ENCODE results near the gene SMIM44. TPM values are rescaled to one million over a fixed set of nuclear protein-coding genes. Genes with fewer than 3 reads are reported as not detected.

Gene SMIM44
- total RNA-seq = not detected

GRCh38 chr19:3483226-3483628, at the start of gene SMIM44:
TSS of gene SMIM44 (minus strand) at chr19:3483441. CDS start at chr19:3483403, 38 bp downstream.

GRCh38 chr19:3505598-3506383, 22.6 kb upstream of the SMIM44 start, which contains the start of gene FZR1:
TSS of gene FZR1 (plus strand) at chr19:3506311. CDS start at chr19:3522990, 16,679 bp downstream.

GRCh38 chr19:3500429-3501101, 17.3 kb upstream of the SMIM44 start, which contains the start of gene DOHH:
TSS of gene DOHH (minus strand) at chr19:3500674. CDS start at chr19:3496814, 3,860 bp downstream.

GRCh38 chr19:3480383-3481091, 2.7 kb downstream of the SMIM44 start, which contains the start of gene SMIM24:
TSS of gene SMIM24 (minus strand) at chr19:3480525. CDS start at chr19:3480463, 62 bp downstream.

Other genes starting within 250 kb of the SMIM44 start
- 10 to 100 TPM; 11.1 to 12.6 TPM for gene NFIC, start 116.9 kb downstream of the SMIM44 start, total RNA-seq
- under 1 TPM in 1 of 2 experiments, not detected in 1; 0.25 TPM for gene SMIM24, start 2.9 kb downstream of the SMIM44 start, total RNA-seq
- 10 to 100 TPM; 10.2 to 10.3 TPM for gene DOHH, start 17.2 kb upstream of the SMIM44 start, total RNA-seq
- 10 to 100 TPM; 69.4 to 71.1 TPM for gene FZR1, start 22.9 kb upstream of the SMIM44 start, total RNA-seq
- gene TEKTIP1, start 55.7 kb upstream of the SMIM44 start, total RNA-seq = 1 to 10 TPM; 5.7 to 6.1 TPM
- gene MFSD12, start 74.1 kb upstream of the SMIM44 start, total RNA-seq = 10 to 100 TPM; 80.6 to 82.9 TPM
- 10 to 100 TPM; 50.4 to 54.3 TPM for gene HMG20B, start 89.5 kb upstream of the SMIM44 start, total RNA-seq
- gene GIPC3, start 102.0 kb upstream of the SMIM44 start, total RNA-seq = 1 to 10 TPM; 2.9 to 3.0 TPM
- gene TBXA2R, start 123.4 kb upstream of the SMIM44 start, total RNA-seq = 1 to 10 TPM; 3.8 TPM
- 10 to 100 TPM; 29.1 to 30.9 TPM for gene CACTIN, start 143.3 kb upstream of the SMIM44 start, total RNA-seq
- 10 to 100 TPM; 19.9 to 22.1 TPM for gene PIP5K1C, start 217.0 kb upstream of the SMIM44 start, total RNA-seq
- 1 to 10 TPM; 4.1 to 6.0 TPM for gene TJP3, start 224.9 kb upstream of the SMIM44 start, total RNA-seq

All from activated naive CD4-positive, alpha-beta T cell treated with anti-CD3 and anti-CD28 coated beads, Interleukin-2, amount 10 ng/mL, durations not matched to agents 5 hours and 36 hours (primary cell).